HG02798 (cell line): ENCODE data around the gene WNT9B.

Experiments
- ATAC-seq: cut with Tn5 transposase; IDR thresholded peaks from one replicate; pipeline ENCODE4 v1.9.1; 2021; ENCODE audit warnings: mild to moderate bottlenecking; ENCODE audit not compliant: unreplicated experiment, poor library complexity

WNT9B gene, protein sequence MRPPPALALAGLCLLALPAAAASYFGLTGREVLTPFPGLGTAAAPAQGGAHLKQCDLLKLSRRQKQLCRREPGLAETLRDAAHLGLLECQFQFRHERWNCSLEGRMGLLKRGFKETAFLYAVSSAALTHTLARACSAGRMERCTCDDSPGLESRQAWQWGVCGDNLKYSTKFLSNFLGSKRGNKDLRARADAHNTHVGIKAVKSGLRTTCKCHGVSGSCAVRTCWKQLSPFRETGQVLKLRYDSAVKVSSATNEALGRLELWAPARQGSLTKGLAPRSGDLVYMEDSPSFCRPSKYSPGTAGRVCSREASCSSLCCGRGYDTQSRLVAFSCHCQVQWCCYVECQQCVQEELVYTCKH

DNA sequence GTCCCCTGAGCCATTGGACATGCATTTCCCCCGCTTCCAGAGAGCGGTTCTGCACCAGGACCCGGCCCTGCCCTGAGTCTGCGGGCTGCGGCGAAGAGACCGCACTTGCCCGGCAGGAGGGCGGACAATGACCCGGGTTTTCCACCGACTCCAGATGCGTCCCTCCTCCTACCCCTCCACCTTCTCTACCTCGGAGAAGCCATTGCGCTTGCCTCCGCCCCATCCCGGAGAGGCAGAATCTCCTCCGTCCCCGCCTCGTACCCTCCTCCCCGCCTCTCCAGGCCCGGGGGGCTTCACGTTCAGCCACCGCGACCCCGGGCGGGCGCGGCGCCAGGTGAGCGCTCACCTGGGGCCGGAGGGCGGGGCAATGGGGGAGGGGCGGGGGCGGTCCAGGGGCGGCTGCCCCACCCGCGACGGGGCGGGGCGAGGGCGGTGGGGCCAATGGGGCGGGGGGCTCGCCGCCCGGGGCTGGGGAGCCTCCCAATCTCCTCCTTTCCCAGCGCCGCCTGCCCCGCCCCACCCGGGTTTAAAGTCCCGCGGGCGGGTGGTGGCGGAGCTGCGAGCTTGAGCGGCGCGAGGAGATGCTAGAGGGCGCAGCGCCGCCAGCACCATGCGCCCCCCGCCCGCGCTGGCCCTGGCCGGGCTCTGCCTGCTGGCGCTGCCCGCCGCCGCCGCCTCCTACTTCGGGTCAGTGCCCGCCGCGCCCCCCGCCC lies at the start of gene WNT9B:
Gene WNT9B, plus strand, starts transcription at position 555 of the 713 bp plus-strand sequence. Its CDS starts 56 bp downstream, at position 611.
- ATAC-seq = no peak

DNA sequence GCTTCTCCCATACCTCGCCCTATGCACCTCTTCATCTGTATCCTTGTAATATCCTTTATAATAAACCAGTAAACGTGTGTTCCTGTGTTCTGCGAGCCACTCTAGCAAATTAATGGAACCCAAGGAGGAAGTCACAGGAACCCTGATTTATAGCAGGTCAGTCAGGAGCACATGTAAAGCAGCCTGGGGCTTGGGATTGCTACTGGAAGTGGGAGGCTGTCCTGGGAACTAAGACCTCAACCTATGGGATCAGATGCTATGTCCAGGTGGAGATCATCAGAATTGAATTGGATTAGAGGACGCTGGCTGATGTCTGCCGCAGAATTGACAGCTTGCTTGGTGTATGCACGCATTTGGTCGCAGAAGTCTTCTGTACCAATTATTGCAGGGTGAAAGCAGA lies 48.6 kb upstream of the WNT9B start:
- no peak for ATAC-seq

DNA sequence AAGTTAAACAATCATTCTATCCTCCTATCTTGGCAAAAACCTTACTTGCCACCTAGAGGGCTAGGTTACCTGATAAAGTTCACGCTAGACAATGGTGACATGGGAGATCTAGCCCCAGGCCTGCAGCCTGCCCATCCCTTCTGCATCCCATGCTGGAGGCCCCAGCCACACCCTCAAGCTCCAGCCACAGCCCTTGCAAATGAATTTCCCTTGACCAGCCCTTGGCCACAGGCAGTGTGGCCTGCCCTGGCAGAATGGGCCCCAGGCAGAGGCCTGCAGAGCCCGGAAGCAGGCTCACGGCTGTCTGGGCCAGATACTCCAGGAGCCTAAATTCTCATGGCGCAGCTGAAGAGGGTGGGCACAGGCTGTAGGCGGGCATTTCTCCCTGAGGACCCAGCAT lies 47.8 kb upstream of the WNT9B start:
- ATAC-seq = no peak

DNA sequence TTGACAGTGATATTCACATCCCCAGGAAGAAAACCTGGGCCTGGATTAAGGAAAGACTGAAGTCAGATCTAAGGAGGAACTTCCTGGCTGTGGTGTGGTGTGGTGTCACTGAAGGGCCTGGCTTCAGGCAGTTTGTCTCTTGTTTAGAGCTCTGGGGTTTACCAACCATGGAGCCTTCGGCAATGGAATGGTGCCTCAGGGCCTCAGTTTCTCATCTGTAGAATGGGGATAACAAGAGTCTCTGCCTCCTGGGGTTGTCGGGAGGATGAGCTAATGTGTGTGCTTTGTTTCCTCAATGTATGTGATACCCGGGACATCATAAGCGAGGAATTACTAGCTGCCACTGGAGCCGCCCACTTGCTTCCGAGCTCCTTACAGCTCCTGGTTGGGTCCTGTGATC lies 45.6 kb upstream of the WNT9B start:
- no peak for ATAC-seq

DNA sequence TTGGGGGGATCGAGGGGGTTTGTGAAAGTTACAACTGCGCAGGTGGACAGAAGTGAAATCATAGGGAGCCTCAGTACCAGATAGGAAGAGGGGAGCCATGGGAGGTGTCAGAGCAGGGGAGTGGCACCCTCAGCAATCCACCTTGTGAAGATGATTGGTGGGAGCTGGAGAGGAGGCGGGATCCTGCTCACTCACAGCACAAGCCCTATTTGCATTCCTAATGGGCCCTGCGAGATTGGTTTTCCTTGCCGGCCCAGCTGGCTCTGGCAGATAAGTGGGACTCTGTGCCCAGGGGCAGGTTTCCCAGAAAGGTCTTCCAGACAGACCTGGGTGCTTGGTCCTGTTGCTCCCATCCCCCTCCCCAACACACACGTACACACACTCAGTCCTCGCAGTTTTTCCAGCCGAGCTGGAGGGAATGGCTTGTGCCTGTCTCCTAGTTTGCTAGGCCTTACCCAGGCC lies 42.2 kb upstream of the WNT9B start:
- no peak for ATAC-seq

DNA sequence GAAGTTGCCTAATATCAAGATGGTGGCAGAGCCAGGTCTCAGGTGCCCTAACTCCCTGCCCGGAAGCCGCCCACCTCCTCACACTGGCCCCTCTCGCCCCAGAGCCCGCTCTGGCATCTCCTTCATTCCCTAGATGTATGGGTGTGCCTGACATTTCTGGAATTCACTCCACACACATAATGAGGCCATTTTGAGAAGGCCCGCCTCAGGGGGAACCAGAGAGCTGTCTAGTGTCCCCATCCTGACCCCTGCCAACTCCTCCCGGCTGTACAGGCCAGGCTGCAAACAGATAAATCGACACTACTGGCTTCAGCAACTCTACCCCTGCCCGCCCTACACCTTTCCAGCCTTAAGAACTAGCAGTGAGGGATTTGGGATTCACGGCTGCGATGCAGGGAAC lies 40.5 kb upstream of the WNT9B start:
- no peak for ATAC-seq

DNA sequence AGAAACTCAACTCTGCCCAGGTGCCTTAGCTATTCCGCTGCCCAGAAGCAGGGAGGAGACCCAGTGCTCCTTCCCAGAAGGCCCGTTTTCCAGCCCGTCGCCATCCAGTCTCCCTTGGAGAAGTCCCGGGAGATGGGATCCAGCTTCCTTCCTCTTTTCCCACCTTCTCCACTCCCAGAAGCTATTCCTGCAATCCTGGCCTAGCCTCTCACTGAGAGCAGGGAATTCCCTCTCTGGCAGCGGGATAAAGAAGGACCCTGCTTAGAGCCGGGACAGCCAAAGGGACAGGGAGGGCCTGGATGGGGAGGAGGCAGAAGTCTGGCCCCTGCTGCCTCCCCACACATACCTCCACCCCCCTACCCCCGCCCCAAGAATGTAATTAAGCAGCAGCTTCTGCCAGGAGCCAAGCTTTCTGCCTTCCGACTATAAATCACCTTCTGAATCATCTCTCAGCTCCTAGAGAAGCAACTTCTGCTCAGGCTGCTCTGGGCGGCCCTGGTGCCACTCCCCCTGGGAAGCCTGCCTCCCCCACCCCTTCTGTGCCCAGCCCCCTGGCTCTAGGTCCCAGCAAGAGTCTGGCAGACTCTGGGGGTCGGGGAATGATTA lies 39.3 kb upstream of the WNT9B start:
- ATAC-seq = no peak

DNA sequence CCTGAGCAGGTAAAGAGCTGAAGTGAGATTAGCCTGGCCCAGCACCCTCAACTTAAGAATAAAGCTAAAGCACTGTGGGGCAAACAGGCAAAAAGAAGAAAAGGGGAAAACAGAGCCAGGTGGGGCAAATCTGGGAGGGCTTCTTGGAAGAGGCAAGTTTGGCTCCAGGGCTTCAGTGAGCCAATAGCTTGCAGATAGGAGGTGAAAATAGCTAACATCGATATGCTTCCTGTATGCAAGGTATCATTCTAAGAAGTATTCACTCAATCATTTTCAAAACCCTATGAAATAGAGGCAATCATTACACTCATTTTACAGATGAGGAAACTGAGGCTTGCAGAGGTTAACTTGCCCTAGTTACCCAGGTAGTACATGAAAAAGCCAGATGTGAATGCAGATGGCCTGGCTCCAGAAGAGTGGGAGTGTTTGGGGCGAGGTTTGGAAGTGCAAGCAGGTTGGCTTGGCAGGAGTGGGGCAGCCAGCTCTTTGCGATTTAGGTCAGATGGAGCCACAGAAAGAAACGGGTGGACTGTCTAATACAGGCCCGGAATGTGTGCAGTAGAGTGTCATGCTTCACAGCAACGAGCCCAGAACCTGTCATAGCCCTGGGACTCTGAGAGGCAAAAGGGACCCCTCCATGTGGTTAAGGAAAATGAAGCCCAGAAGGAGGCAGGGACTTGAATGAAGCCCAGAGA lies 38.6 kb upstream of the WNT9B start:
- ATAC-seq = no peak

DNA sequence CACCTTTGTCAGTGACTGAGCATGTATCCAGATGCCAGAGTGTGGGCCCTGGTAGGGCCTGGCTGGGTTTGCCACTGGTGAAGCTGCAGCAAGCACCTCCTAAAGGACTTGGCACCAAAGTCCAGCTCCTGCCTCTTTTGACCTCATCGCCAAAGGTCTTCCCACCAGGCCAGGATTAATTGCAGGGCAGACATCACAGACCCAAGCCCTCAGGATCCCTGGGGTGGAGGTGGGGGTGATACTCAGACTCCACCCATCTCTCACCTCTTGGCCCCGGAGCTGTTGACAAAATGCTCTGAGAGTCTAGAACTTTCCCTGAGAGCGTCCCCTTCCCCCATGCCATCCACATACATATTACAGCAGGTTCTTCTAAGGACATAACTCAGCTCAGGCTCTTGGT lies 37.5 kb upstream of the WNT9B start:
- ATAC-seq = no peak

DNA sequence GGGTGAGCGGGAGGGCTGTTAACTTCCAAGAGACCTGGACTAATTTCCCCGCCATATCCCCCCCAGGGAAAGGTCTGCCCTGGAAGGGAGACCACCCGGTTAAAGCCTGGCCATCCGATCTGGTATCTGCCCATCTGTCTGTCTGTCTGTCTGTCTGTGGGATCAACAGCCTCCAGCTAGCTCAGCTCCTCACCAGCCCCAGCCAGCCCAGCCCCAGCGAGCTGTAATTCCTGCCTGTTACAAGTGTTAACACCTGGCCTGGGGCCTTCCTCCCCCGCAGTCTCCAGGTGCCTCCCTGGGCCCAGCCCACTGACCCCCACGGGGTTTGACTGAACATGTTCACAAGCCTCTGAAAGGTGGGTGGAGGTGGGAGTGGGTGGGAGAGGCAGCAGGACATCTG lies 36.9 kb upstream of the WNT9B start:
- no peak for ATAC-seq

DNA sequence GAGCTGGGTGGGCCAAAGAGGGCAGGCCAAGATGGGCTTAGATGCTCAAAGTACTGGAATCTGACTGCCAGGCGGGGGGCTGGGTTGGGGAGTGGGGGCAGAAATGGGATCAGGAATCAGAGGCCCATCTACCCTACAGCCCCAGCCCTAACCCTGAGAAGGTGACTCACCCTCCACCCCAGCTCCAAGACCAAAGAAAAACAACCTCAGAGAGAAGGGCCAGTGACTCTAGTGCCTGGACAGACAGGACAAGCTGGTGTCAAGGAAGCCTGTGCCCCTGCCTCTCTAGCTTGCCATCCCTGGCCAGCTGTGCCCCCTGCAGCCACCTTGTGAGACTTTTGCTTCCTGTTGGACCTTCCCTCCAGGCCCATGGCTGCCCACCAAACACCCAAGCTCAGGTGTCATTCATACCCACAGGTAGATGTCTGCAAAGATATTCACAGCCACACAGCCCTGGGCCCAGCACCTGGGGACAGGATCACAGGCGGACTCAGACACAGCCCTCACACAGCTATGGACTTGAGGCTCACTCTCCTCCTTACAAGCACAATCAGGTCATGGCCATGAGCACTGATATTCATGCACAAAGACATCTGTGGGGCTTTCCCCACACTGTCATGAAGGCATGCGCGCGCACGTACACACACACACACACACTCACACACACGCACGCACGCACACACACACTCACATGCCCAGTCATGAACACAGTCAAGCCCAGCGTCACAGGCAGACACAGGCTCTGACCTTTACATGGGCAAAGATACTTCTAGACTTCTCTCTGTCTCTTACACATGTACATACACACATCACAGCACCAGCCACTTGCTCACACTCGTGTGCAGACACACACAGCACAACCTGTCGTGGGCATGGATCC lies 35.7 kb upstream of the WNT9B start:
- ATAC-seq = no peak

DNA sequence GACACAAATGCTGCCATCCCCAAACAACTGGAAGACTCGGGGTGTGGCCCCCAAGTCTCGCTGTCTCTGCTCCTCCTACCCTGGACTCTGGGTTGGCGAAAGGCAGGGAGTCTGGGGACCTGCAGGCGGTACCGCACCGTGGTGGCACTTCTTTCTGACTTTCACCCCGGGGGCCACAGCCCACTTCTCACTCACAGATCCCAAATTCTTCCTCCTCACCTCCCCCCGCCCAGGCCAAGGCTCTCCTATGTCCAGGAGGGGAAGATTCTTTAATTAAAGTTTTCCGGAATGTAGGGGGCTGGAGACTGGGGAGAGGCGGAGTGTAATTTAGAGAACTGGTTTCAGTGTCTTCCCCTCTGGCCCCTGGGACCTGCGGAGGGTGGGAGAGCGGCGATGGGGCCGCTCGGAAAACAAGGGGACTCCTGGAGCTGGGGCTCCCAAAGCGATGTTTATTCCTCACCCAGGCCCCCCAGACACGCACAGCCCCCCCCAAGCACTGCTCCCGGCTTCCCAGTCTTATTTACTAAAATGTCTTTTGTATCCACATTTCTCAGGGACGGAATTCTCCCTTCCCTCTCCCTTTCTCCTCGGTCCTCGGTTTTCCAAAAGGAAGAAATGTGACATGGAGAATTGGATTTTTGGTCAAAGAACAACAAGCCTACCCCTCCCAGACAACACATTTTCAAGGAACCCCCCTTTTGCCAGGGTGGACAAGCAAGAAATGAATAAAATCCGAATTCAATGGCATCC lies 34.1 kb upstream of the WNT9B start:
- no peak for ATAC-seq

DNA sequence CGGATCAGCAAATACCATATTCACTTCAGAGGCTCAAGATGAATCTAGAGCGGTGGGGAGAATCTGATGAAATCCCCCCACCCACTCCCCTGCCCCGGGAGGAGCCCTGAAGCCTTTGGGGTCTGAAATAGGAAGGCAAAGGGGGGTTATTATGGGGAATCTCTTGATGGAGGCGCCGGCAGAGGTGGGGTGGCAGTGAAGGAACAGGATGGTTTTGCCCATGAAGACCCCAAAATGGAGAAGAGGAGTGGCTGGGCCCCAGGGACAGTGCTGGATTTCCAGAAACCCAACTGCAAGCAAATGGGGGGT lies 33.5 kb upstream of the WNT9B start:
- no peak for ATAC-seq

DNA sequence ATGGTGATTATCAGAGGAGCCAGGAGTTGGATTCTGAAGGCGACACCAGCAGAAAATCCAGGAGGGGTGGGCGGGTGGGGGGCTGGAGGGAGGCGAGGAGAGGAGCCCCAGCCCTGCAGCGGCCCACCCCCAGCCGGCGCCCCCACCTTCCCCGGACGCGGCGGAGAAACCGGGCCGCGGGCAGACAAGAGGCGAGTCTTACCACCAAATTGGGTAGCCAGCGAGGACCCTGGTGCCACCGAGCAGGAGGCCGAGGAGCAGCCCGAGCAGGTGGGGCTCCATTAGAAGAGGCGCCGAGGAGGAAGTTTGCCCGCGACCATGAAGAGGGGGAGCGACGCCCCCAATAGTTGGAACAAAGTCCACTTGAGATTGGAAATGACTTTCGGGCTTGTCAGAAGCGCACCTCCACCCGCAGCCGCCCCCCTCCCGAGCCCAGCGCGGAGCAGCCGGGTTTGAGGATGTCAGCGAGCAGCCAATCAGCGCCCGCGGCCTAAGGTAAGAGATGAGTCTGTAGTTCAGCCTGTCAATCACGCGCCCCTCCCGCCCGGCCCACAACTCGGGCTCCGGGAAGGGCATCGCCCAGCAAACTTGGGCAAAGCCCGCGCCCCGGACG lies 33.0 kb upstream of the WNT9B start, which contains the start of gene WNT3:
Gene WNT3, minus strand, starts transcription at position 377 of the 613 bp plus-strand sequence. Its CDS starts 95 bp downstream, at position 282.
- no peak for ATAC-seq

DNA sequence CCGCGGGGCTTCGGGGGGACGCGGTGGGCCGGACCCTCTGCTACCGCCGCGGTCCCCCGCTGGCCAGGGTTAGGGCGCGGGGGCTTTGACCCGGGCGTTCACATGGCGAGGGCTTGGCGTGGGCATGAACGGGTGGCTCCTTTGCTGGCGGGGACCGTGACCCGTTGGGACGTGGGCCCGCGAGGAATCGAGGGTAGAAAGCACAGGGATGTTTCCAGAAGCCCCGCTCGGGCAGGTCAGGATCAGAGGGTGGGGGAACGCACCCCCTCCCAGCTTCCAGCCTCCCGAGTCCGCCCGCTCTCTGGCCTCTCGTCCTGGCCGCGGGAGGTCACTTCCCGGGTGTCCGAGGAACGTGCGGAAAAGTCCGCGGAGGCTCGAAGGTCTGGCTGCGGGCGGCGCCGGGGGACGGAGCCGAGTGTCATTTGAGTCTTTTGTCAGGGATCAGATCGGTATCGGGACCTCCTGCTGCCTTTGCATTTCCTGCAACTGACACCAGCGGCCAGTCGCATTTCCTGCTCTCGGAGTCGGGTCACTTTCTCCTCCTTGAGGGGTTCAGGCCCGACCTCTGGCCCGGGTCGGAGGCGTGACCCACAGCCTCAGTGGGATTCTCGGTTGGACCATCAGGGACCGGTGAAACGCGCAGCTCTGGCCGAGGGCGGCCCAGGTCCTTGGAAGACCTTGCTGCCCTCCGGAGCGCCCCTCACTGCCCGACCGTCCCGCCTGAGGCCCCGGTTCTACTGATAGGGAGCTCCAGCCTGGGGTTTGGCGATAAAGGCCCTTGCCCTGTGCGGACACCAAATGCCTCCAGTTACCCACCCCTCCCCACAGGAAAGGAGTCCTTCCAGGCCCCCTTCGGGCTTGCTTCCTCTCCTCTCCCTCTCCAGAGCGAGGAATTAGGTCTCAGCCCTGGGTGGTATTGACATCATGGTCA lies 32.2 kb upstream of the WNT9B start:
- ATAC-seq = no peak

DNA sequence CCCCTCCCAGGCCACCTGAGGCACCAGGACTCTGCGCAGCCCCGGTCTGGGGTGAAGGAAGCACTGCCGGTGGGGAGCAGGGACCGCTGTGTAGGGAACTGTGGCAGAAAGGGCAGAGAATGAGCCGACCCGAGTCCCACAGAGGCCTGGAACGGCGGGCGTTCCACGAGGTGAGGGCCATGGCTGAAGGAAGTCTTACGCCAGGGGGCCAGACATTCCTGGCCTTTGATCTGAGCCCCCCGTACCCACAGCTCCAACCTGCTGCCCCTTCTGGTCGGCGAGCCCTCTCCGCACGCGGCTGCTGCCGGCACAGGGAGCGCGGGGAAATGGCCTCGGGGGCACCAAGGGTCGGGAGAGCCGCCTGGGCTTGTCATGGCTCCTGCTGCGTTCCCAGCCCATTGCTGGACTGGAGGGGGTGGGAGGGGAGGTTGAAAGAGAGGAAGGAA lies 31.5 kb upstream of the WNT9B start:
- no peak for ATAC-seq

DNA sequence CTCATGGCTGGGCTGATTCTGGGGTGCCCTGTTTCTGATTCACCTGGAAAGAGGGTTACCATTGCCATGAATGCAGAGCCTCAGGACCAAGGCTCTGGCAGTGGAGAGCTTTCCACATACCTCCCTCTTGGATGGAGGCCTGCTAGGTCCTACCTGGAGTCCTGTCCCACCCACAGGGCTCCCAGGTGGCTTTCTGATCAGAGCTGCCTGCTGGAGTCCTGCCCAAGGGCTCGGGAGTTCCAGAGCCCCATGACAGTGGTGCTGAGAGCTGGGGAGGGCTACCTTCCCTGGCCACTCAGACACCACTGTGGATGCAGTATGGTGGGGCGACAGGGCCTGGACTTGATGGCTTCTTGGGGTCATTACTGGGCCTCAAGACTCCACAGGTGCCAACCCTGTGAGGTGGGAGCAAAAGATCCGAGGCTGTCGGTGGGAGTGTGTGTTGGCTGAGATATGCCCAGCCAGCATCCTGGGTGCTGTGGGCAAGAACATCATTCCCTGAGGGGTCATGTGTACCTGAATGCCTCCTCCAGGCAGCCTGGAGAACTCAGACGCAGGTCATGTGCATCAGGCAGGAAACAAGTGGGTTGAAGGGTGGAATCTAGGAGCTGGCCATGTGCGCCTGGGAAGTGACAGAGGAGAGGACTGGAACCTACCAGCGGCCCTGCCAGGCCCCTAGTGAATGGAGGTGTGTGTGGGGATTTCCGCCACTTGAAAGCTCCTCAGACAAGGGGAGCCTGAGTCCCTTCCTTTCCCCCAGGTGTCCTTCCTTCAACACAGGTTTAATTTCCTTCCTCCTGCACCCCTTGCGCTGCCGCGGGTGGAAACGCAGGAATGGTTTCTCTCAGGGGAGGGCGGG lies 30.6 kb upstream of the WNT9B start:
- ATAC-seq = no peak
